CD4-positive, alpha-beta T cell treated with Interleukin-2 at 100 ng/mL for 4 hours (primary cell): Measurements from ENCODE around the gene CYP8B1.
A peak's percentile ranks its signal among the peaks of the same experiment; 100 is the strongest.
"Not testable (repeated sequence)": the region's sequence is repeated elsewhere in the genome, so short reads cannot be mapped to it uniquely, and the experiment has no call there.

Experiments
- DNase-seq: peaks from one replicate; pipeline ENCODE4 v3.0.0-alpha.2; 2020; ENCODE audit warnings: low spot score

The CYP8B1 gene

GRCh38 chr3:42886294-42886822 is 10.7 kb upstream of the CYP8B1 start:
- no peak for DNase-seq

- no peak for DNase-seq
These were observed 8.6 kb upstream of the CYP8B1 start for GRCh38 chr3:42884324-42884723.

GRCh38 chr3:42883251-42883930 is 7.7 kb upstream of the CYP8B1 start:
- DNase-seq = not testable (repeated sequence)

DNA sequence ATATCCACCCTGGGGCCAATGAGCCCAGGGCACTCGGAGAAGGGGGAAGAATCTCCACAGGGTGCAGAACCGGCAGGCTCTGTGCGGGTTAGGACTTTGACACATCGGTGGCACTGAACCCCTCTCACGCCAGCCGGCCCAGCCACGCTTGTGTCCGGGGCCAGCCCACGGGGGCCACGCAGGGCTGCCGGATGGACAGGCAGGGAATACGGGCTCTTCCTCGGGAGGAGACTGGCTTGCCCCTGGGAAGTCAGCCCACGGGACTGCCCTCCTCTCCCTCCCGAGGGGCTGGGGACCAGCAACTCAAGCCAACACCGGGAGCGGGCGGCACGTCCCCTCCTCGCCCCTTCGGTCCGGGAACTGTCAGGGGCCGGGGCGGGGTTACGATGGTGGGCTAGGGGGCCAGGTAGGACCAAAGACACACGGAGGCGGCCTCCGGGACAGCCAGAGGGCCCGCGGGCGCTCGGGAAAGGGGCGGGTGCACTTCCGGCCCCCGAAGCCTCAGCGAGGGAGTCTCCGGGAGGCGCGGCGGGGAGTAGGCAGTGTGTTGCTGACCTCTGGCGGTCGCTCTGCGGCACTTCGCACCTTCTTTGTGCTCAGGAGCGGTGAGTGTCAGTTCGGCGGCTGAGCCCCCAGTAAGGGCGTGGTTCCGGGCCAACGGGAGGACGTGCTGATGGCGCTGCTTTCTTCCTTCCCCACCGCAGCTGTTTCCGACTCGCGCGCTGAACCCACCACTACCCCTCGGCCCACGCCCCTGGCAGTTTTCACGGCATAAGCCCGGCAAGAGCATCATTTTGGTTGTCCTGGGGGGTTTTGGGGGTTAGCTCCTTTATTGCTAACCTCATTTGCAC is 5.1 kb upstream of the CYP8B1 start:
- DNase-seq = peak; percentile 86

DNA sequence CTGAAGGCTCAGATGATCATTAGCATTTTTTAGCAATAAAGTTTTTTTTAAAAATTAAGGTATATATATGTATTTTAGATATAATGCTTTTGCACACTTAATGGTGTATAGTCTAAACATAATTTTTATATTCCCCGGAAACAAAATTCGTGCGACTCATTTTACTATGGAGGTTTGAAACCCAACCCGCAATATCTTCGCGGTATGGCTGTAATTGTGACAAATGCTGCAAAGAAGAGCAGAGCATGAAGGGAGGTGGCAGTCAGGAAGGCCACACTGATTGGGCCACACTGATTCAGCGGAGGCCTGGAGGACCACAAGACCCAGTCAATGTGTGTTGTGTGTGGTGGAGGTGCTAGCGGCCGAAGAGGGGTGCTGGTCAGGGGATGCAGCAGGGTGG is 4.5 kb upstream of the CYP8B1 start:
- no peak for DNase-seq

DNA sequence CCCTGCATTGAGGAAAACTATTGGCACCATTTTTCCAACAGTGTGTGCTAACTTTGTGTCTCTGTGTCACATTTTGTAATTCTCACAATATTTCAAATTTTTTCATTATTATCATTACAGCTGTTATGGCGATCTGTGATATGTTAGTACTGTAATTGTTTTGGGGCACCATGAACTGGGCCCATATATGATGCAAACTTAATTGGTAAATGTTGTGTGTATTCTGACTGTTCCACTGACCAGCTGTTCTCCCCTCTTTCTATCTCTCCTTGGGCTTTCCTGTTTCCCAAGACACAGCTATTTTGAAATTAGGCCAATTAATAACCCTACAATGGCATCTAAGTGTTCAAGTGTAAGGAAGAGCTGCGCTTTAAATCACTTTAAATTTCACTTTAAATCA is 2.2 kb upstream of the CYP8B1 start:
- DNase-seq = no peak

GRCh38 chr3:42876940-42877720 is 1.5 kb upstream of the CYP8B1 start:
- DNase-seq = no peak

DNA sequence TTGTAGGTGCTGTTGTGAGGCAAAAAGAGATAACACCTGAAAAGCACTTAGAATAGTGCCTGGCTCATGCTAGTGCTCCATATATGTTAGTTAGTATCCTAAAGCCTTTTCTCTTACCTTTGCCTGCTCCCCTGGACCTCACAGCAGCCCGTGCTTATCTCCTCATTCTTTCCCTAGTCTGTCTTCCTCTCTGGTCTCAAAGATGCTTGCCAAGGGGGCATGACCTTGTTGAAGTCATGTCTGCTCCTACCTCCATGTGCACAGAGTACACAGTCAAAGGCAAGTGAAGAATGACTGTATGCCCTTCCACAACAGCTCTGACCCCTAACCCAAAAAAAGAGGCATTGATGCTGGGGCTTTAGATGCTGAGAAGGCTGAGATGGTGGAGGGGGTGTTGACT is 722 bp upstream of the CYP8B1 start:
- DNase-seq = no peak

- DNase-seq = no peak
These were observed 930 bp downstream of the CYP8B1 start for GRCh38 chr3:42874749-42875148.

DNA sequence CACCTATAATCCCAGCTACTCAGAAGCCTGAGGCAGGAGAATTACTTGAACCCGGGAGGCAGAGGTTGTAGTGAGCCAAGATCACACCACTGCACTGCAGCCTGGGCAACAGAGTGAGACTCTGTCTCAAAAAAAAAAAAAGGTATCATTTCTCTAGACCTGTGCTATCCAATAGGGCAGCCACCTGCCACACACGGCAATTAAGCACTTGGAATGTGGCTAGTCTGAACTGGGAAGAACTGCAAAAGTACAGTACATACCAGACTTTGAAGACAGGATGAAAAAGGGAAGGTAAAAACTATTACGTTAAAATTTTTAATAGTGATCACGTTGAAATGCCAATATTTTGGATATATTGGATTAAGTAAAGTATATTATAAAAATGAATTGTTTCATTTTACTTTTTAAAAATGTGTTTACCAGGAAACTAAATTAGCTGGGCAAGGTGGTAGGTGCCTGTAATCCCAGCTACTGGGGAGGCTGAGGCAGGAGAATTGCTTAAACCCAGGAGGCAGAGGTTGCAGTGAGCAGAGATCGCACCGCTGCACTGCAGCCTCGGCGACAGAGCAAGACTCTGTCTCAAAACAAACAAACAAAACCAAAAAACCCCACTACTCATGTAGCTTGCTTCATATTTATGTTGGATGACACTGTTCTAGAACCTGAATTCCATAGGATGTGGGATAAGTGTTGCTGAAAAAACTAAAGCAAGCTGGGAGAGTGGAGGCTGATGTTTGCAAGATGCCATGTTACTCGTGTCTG is 2.3 kb downstream of the CYP8B1 start:
- no peak for DNase-seq

DNA sequence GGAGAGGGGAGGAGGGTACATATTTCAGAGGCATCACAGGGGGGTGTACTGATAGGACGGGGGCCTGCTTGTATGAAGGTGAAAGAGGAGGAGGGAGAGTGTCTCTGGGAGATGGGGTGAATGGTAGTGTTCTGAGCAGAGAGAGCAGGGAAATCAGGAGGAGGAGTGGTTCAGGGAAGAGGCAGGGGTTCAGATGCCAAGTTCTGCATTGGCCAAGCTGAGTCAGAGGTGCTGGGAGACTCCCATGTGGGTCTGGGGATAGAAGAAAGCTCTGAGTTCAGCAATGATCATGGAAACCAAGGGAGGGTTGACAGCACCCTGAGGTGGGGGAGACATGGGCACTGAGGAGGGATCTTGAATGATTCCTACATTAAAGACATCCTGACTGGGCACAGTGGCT is 3.0 kb downstream of the CYP8B1 start:
- no peak for DNase-seq

GRCh38 chr3:42871592-42872196 is 4.0 kb downstream of the CYP8B1 start:
- DNase-seq = no peak

DNA sequence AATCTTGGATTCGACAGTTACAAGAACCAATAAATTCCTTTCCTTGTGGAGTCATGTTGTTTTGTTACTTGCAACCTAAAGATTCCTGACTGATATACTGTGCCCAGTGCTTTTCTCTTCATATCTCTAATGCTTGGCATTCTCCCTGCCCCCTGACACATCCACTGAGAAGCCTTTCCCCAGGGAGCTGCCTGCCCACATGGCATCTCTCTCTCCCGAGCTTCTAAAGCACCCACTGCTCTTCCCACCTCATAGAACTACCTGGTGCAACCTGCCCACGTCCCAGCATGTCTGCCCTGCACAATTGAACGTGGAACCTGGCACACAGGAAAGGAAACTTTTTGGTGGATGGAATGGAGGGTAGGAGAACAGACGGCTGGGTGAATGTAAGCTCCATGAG is 6.8 kb downstream of the CYP8B1 start:
- no peak for DNase-seq

- no peak for DNase-seq
These were observed 8.5 kb downstream of the CYP8B1 start for GRCh38 chr3:42867138-42867537.

GRCh38 chr3:42865256-42865655 is 10.4 kb downstream of the CYP8B1 start:
- no peak for DNase-seq

- no peak for DNase-seq
These were observed 11.2 kb downstream of the CYP8B1 start for GRCh38 chr3:42864321-42864950.

DNA sequence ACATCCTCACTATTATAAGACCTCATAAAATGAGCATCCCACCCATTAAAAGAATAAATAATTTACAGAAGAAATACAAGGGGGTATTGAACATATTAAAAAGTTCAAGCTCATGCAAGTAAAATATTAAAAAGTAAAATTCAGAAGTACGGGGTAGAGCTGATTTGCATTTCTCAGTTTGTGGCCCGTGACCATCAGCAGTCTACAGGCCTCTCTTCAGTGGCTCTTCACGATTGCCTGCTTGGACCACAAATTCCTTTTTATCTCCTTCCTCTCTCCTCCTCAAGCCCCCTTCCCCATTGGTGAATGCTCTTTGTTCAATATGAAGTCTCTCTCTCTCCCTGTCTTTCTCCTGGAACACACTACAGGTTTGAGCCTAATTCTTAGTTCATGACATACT is 19.1 kb downstream of the CYP8B1 start:
- no peak for DNase-seq

GRCh38 chr3:42855547-42856380 is 19.9 kb downstream of the CYP8B1 start:
- no peak for DNase-seq

GRCh38 chr3:42855219-42855546 is 20.5 kb downstream of the CYP8B1 start:
- no peak for DNase-seq

DNA sequence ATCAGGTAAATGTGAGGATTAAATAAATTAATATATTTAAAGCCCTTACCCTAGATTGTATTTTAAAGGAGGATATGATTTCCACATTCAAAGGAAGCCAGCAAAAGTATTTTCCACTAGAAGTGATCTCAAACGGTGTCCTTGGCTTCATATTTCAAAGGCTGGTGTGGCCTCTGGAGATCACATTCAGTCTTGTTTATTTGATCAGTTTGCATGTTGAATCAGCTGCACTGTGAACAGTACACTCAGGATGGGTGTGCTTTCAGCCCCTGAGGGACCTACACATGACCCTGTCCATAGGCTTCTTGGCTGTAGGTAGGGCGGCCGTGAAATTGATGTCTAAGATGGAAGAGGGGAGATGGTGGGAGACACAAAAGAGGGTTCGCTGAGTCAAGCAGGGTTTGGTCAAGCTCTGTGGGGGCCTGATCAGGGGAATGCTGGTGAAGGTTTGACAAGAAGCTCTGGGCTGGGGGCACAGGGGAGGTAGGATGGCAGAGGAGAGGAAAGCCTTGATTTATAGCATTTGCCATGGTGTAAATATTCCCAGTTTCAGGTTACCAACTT is 21.9 kb downstream of the CYP8B1 start:
- DNase-seq = no peak
